ENCODE measurements around the gene FBXO42.
A peak's percentile ranks its signal among the peaks of the same experiment; 100 is the strongest.

Gene FBXO42
- 51.2 to 56.7 (median 54.8) reads per million in 3 donors for total RNA-seq

GRCh38 chr1:16351994-16352841 is at the start of gene FBXO42:
Gene FBXO42, minus strand, starts transcription at chr1:16352480. Its CDS starts 37,062 bp downstream, at chr1:16315418.
- Histone ChIP-seq H3K36me3 (ENCODE audit: control insufficient read depth, insufficient read depth, low read length) (no peaks in the 10 kb centered on the region), H3K27ac (ENCODE audit: insufficient read depth, low read length, poor library complexity, severe bottlenecking) (peak within 1 kb of the TSS; percentile 86), H3K9me3 (ENCODE audit: control insufficient read depth, low read length) (no peaks in the 10 kb centered on the region), H3K4me3 (ENCODE audit: insufficient read depth, low read depth, low read length, poor library complexity, severe bottlenecking) (peak within 1 kb of the TSS; percentile 91), H3K27me3 (replicated peaks; ENCODE audit: control insufficient read depth, insufficient read depth, low read length, poor library complexity, severe bottlenecking) (no peaks in the 10 kb centered on the region), H3K4me1 (ENCODE audit: control insufficient read depth, insufficient read depth, low read length, poor library complexity, severe bottlenecking) (peaks cover 8% of the 10 kb centered on the region)
- DNase-seq = peak; percentile 85 to 89 (median 85)

GRCh38 chr1:16398371-16398953 is 46.2 kb upstream of the FBXO42 start:
- Histone ChIP-seq H3K4me3 (ENCODE audit: insufficient read depth, low read depth, low read length, poor library complexity, severe bottlenecking) (no peak overlapping the region), H3K27ac (ENCODE audit: insufficient read depth, low read length, poor library complexity, severe bottlenecking) (no peak overlapping the region)

GRCh38 chr1:16397120-16397519 is 44.8 kb upstream of the FBXO42 start:
- DNase-seq = no peak
- no peak overlapping the region for H3K27ac ChIP-seq (ENCODE audit: insufficient read depth, low read length, poor library complexity, severe bottlenecking)
- H3K4me3 ChIP-seq (ENCODE audit: insufficient read depth, low read depth, low read length, poor library complexity, severe bottlenecking) = no peak overlapping the region
- H3K9me3 ChIP-seq (ENCODE audit: control insufficient read depth, low read length) = no peaks in the 10 kb centered on the region
- H3K4me1 ChIP-seq (ENCODE audit: control insufficient read depth, insufficient read depth, low read length, poor library complexity, severe bottlenecking) = no peaks in the 10 kb centered on the region
- no peaks in the 10 kb centered on the region for H3K27me3 ChIP-seq (replicated peaks; ENCODE audit: control insufficient read depth, insufficient read depth, low read length, poor library complexity, severe bottlenecking)
- peaks cover 51% of the 10 kb centered on the region for H3K36me3 ChIP-seq (ENCODE audit: control insufficient read depth, insufficient read depth, low read length)

More at GRCh38 chr1:16398371-16398953, 46.2 kb upstream of the FBXO42 start:
- no peaks in the 10 kb centered on the region for H3K27me3 ChIP-seq (replicated peaks; ENCODE audit: control insufficient read depth, insufficient read depth, low read length, poor library complexity, severe bottlenecking)
- no peaks in the 10 kb centered on the region for H3K9me3 ChIP-seq (ENCODE audit: control insufficient read depth, low read length)
- H3K4me1 ChIP-seq (ENCODE audit: control insufficient read depth, insufficient read depth, low read length, poor library complexity, severe bottlenecking) = no peaks in the 10 kb centered on the region
- H3K36me3 ChIP-seq (ENCODE audit: control insufficient read depth, insufficient read depth, low read length) = peaks cover 41% of the 10 kb centered on the region
- no peak for DNase-seq

- Histone ChIP-seq H3K36me3 (ENCODE audit: control insufficient read depth, insufficient read depth, low read length) (peaks cover 51% of the 10 kb centered on the region), H3K4me1 (ENCODE audit: control insufficient read depth, insufficient read depth, low read length, poor library complexity, severe bottlenecking) (peaks cover under 1% of the 10 kb centered on the region), H3K27me3 (replicated peaks; ENCODE audit: control insufficient read depth, insufficient read depth, low read length, poor library complexity, severe bottlenecking) (no peaks in the 10 kb centered on the region), H3K4me3 (ENCODE audit: insufficient read depth, low read depth, low read length, poor library complexity, severe bottlenecking) (no peak overlapping the region), H3K27ac (ENCODE audit: insufficient read depth, low read length, poor library complexity, severe bottlenecking) (no peak overlapping the region), H3K9me3 (ENCODE audit: control insufficient read depth, low read length) (no peaks in the 10 kb centered on the region)
- no peak for DNase-seq
Measured at GRCh38 chr1:16396591-16396990, 44.3 kb upstream of the FBXO42 start.

- Histone ChIP-seq H3K4me1 (ENCODE audit: control insufficient read depth, insufficient read depth, low read length, poor library complexity, severe bottlenecking) (peaks cover 9% of the 10 kb centered on the region), H3K27ac (ENCODE audit: insufficient read depth, low read length, poor library complexity, severe bottlenecking) (no peak overlapping the region), H3K4me3 (ENCODE audit: insufficient read depth, low read depth, low read length, poor library complexity, severe bottlenecking) (no peak overlapping the region), H3K9me3 (ENCODE audit: control insufficient read depth, low read length) (no peaks in the 10 kb centered on the region), H3K36me3 (ENCODE audit: control insufficient read depth, insufficient read depth, low read length) (peaks cover 51% of the 10 kb centered on the region), H3K27me3 (replicated peaks; ENCODE audit: control insufficient read depth, insufficient read depth, low read length, poor library complexity, severe bottlenecking) (no peaks in the 10 kb centered on the region)
- DNase-seq = no peak
Measured at GRCh38 chr1:16394977-16395376, 42.7 kb upstream of the FBXO42 start.

- H3K4me3 ChIP-seq (ENCODE audit: insufficient read depth, low read depth, low read length, poor library complexity, severe bottlenecking) = no peak overlapping the region
- H3K4me1 ChIP-seq (ENCODE audit: control insufficient read depth, insufficient read depth, low read length, poor library complexity, severe bottlenecking) = peaks cover 9% of the 10 kb centered on the region
- peaks cover 51% of the 10 kb centered on the region for H3K36me3 ChIP-seq (ENCODE audit: control insufficient read depth, insufficient read depth, low read length)
- no peaks in the 10 kb centered on the region for H3K9me3 ChIP-seq (ENCODE audit: control insufficient read depth, low read length)
- no peaks in the 10 kb centered on the region for H3K27me3 ChIP-seq (replicated peaks; ENCODE audit: control insufficient read depth, insufficient read depth, low read length, poor library complexity, severe bottlenecking)
- DNase-seq = no peak
- no peak overlapping the region for H3K27ac ChIP-seq (ENCODE audit: insufficient read depth, low read length, poor library complexity, severe bottlenecking)
Measured at GRCh38 chr1:16393570-16394521, 41.6 kb upstream of the FBXO42 start.

DNA sequence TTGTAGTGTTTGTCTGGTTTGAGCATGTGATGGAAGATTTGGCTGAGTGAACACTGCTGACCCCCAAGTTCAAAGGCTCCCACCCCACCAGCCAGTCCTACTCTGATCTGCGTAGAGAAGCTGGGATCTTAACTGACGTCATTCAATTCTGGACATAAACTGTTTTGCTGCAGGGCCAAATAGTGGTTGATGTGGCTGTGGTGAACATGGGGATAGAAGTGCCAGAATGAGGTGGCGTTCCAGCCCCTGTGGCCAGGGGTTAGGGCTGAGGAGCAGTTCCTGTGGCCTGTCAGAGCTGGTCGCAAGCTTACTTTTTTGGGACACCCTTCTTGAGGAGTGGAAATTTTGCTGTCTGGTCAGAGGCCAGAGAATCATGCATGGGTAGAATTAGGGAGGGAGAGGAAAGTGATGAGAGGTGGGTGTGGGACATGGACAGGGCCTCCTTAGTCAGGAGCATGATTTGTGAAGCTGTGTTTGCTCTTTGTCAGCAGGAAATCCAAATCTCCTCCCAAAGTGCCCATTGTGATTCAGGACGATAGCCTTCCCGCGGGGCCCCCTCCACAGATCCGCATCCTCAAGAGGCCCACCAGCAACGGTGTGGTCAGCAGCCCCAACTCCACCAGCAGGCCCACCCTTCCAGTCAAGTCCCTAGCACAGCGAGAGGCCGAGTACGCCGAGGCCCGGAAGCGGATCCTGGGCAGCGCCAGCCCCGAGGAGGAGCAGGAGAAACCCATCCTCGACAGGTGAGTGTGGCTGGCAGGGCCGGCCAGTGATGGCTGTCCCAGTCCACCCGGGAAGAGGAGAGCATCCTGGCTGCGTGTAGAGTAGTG is 40.7 kb upstream of the FBXO42 start:
- no peaks in the 10 kb centered on the region for H3K27me3 ChIP-seq (replicated peaks; ENCODE audit: control insufficient read depth, insufficient read depth, low read length, poor library complexity, severe bottlenecking)
- H3K36me3 ChIP-seq (ENCODE audit: control insufficient read depth, insufficient read depth, low read length) = peaks cover 51% of the 10 kb centered on the region
- DNase-seq = no peak
- no peak overlapping the region for H3K27ac ChIP-seq (ENCODE audit: insufficient read depth, low read length, poor library complexity, severe bottlenecking)
- H3K4me1 ChIP-seq (ENCODE audit: control insufficient read depth, insufficient read depth, low read length, poor library complexity, severe bottlenecking) = peaks cover 9% of the 10 kb centered on the region
- H3K4me3 ChIP-seq (ENCODE audit: insufficient read depth, low read depth, low read length, poor library complexity, severe bottlenecking) = no peak overlapping the region
- no peaks in the 10 kb centered on the region for H3K9me3 ChIP-seq (ENCODE audit: control insufficient read depth, low read length)

DNA sequence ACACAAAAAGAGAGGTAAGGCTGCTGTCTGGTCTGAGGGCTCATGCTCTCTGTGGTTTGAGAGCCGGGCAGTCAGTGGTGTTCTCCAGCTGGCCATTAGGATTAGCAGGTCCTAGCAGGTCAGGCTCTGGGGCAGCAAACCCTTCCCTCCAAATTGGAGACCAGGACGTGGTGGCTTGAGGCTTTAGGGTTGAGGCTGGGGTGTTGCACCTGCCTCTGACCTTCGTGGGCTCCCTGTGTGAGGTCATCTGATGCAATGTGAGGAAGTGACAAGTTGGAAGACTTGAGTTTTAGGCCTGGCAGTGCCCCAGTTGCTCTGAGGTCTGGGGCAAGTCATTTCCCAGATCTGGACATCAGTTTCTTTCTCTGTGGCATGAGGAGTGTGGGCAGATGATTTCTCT is 39.1 kb upstream of the FBXO42 start:
- Histone ChIP-seq H3K4me1 (ENCODE audit: control insufficient read depth, insufficient read depth, low read length, poor library complexity, severe bottlenecking) (peaks cover 19% of the 10 kb centered on the region), H3K27ac (ENCODE audit: insufficient read depth, low read length, poor library complexity, severe bottlenecking) (no peak overlapping the region), H3K4me3 (ENCODE audit: insufficient read depth, low read depth, low read length, poor library complexity, severe bottlenecking) (no peak overlapping the region), H3K27me3 (replicated peaks; ENCODE audit: control insufficient read depth, insufficient read depth, low read length, poor library complexity, severe bottlenecking) (no peaks in the 10 kb centered on the region), H3K36me3 (ENCODE audit: control insufficient read depth, insufficient read depth, low read length) (peaks cover 38% of the 10 kb centered on the region), H3K9me3 (ENCODE audit: control insufficient read depth, low read length) (no peaks in the 10 kb centered on the region)
- DNase-seq = no peak
